GM18517 (cell line): ENCODE measurements around the gene TSHZ2.
"Not testable (repeated sequence)": the region's sequence is repeated elsewhere in the genome, so short reads cannot be mapped to it uniquely, and the experiment has no call there.

ENCODE experiments used
- ATAC-seq: cut with Tn5 transposase; IDR thresholded peaks from one replicate; pipeline ENCODE4 v1.9.1; 2021; ENCODE audit warnings: mild to moderate bottlenecking, moderate library complexity; ENCODE audit not compliant: unreplicated experiment

The TSHZ2 gene

DNA sequence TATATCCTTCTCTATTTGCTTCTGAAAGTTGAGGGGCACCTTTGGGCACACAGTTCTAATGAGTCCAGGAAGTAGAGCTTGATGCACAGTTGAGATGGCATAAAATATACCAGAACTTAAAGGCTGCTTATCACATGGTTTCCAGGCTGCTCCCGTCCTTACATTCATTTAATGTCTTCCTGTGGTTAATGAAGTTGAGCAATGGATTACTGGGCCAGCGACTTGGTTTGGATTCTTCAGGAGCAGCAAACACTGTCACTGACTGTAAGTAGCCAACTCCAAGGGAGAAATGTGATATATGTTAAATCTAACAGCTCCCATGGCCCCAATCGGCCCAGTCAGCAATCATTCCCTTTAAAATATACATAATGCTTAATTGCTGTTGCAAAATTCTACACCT lies 9.0 kb upstream of the TSHZ2 start:
- ATAC-seq = no peak

DNA sequence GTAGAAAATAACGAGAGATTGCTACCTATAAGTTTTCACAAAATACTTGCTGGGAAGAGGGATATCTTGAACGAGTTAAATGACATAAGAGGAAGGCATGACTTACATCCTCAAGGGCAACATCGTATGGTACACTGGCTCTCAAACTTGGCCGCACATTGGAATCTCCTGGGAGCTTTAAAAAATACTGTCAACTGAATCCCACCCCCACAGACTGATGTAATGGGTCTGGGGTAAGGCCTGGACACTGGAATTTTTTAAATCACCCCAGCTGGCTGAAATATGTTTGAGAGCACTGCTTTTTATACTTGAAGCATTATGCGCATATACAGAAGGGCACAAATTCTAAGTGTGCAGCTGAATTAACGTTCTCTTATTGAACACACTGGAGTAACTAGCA lies 8.0 kb upstream of the TSHZ2 start:
- ATAC-seq = no peak

GRCh38 chr20:52965380-52965779 lies 6.8 kb upstream of the TSHZ2 start:
- ATAC-seq = no peak

GRCh38 chr20:52965819-52966218 lies 6.3 kb upstream of the TSHZ2 start:
- no peak for ATAC-seq

GRCh38 chr20:52966543-52966942 lies 5.6 kb upstream of the TSHZ2 start:
- ATAC-seq = not testable (repeated sequence)

GRCh38 chr20:52971498-52972189 lies 514 bp upstream of the TSHZ2 start:
- ATAC-seq = no peak

- ATAC-seq = no peak
Measured at GRCh38 chr20:52972965-52973819, 1.0 kb downstream of the TSHZ2 start.

DNA sequence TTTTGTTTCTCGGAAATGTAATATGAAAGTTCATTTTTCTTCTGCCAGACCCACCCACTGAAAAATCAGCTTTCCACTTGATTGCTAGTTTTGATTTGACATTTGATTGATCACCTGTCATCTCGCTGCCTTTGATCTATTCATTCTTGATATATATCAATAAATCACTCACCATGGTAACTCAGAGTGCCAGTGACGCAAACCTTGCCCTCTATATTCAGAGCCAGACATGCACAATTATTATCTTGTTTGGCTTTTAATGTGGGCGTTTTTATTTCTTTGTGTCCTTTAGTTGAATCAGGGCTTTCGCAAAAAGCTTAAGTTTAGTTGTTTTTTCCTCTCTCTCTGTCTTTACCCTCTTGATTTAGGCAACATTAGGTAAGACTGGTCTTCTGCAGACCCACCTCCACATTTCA lies 2.0 kb downstream of the TSHZ2 start:
- no peak for ATAC-seq

DNA sequence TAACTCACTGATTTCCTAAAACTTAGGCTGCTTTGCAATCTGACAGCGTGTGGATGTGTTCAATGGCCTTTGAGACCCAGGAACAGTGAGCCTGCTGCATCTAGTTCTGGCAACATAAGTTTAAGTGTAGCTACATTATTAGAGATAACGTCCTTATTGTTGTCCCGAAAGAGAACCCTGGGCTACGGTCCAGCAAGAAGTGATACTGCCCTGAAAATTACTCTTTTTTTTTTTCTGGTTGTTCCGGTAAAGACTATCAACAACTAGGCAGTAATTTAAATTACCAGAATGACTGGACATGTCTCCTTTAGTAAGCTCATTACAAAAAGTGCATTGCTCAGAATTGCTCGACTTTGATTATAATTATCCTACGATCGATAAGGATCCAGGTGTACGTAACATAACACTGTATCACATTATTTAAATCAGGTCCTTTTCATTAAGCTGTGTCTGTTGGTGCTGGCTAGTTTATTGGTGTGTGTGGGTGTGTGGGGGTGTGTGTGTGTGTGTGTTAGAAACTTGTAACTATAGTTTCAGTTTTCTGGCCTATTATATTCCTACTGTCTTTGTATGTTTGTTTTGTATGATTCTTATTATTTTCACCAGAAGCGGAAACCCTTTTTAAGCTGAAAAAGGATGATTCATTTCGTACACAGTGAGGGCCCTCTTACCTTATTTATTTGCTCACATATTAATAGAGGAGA lies 3.0 kb downstream of the TSHZ2 start:
- no peak for ATAC-seq

DNA sequence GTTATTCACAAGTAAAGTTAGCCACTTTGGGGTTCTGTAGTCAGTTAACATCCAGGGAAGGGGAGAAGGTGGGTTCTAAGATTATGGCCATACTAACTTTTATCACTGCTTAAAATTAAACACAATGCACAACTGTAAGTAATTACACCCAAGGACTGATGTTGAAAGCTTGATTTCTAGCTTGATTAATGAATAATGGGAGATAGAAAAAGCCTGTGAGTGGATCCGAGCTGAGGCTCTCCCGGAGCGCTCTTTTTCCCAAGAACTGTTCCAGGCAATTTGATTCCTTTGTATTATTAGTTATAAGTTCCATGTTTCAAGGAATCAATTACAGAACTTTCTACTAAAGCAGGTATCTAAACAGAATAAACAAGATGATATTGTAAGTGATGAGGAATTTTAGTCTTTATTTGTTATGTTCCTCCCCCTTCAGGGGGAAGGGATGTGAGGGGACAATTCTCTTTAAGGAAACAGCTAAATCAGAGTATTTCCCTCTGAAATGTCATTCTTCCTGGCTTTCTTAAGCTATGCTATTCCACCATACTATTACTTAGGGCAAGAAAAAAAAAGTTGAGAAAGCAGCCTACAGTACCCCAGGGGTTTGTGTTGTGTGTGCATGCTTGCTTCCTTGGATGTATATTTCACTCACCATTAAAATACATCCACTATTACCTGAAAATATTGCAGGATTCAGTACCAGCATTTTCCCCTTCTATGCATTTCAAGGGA lies 3.8 kb downstream of the TSHZ2 start:
- no peak for ATAC-seq

- no peak for ATAC-seq
Measured at GRCh38 chr20:52978851-52979250, 6.7 kb downstream of the TSHZ2 start.

DNA sequence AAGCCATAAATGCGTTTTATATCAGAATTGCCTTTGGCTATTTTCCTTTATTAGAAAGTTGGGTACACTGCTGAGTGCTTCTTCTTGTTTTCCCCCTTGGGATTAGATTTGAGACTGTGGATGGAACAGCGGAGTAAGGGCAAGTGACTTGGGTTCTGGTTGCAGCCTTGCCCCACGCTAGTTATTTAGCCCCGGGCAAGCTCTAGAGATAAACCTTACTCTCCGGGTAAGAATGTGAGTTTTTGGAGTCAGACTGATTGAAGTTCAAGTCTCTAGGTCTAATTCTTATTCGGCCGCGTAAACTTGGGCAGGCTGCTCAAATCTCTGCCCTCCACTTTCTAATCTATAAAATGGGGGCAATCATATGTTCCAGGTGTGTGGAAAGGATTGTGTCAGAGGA lies 8.9 kb downstream of the TSHZ2 start:
- no peak for ATAC-seq

GRCh38 chr20:52983726-52984450 lies 11.7 kb downstream of the TSHZ2 start:
- ATAC-seq = no peak

DNA sequence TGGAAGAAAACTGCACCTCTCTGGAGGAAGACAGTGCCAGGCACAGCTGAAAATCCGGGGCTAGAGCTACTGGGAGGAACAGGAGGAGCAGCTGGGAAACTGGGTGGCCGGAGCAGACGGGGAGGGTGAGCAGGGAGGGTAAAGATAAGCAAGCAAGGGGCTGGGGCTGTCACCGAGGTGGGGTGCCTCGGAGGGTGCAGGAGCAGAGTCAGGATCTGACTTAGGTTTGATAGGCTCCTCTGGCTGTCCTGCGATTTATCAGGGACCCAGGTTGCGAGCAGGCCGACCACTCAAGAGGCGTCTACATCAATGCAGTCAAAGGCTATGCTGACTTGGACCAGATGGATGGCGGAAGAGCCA lies 12.3 kb downstream of the TSHZ2 start:
- ATAC-seq = no peak

- no peak for ATAC-seq
Measured at GRCh38 chr20:52985687-52986086, 13.5 kb downstream of the TSHZ2 start.

DNA sequence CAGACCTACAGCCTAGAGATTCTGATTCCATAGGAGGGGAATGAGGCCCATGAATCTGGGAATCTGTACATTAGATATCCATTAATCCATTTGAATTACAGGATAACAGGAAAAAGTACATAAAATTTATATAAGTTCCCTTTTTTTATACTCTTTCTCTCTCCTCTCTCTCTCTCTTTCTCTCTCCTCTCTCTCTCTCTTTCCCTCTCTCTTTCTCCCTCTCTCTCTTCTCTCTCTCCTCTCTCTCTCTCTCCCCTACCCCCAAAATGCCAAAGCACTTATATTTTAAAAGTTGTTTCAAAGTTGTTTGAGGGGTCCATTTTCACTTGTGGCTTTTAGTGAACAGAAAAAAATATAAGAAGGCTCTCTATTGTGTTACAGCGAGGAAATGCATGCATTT lies 15.1 kb downstream of the TSHZ2 start:
- no peak for ATAC-seq

DNA sequence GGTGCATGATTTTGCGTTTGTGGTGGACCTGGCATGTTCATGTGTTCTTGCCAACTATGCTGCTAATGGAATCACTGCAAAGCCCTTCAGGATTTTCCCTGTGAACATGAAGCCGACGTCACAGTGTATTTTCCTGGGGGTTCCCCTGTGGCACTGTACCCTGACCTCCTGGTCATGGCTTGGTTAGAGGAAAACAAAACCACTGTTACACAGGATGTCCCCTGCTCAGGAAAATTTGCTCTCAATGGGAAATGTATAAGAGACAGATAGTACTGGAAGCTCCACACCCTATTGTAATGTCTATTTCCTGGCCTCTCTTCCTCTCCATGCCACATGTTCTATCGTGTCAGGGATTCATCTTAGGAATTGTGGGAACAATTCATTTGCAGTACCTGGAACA lies 19.7 kb downstream of the TSHZ2 start:
- ATAC-seq = no peak

DNA sequence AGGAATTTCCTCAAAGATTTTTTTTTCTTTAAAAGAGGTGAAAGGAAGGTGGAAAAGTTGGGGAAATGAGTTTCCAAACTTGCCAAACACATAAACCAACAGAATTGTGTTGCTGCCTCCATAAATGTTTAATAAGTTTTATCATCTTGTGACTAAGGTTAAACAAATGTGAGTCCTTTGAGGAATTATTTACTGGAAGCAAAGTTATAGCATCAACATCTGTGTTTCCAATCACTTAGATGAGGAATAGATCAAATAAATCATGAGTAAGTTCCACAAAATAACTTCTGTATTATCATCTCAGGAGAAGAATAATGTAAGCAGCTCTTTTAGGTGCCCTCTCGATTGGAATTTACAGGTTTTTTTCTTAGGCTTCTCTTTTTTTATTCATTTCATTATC lies 20.5 kb downstream of the TSHZ2 start:
- ATAC-seq = no peak

- no peak for ATAC-seq
Measured at GRCh38 chr20:52993076-52993475, 20.9 kb downstream of the TSHZ2 start.

DNA sequence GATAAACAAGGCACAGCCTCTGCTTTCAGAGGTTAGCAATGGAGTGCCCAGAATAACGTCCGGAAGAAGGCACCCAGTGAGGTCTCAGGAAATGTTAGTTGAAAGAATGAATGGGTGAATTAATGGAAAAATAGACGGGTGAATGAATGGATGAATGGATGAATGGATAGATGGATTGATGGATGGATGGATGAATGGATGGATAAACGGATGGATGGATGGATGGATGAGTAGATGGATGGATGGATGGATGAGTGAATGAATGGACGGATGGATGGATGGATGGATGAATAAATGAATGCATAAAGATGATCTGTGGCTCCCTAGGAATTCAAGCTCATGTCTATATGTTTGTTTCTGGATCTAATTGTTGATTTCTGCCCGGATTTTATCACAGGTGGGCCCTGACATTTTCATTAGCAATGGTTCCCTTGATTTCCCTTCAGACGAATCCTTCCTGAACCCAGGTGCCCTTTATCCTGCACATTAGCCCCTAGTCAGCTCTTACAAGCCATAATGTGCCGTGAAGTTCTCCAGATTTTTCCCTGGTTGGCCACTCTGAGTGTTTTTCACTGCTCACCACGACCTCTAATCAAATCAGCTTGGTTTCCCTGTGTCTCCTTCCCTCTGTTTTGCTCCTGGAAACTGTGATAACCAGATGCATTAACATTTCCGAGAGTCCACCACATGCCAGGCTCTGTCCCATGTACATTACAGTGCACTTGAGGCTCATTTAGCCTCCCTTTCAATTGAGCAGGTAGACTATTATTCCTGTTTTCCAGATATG lies 22.2 kb downstream of the TSHZ2 start:
- no peak for ATAC-seq
